A673 (cell line): ENCODE data around the gene TCF7L1. TPM values are rescaled to one million over a fixed set of nuclear protein-coding genes. Genes with fewer than 3 reads are reported as not detected.
A peak's percentile ranks its signal among the peaks of the same experiment; 100 is the strongest.

Experiments
- BruUV-seq: library from RNA; stranded (reverse); fragments of 400-500 nt; replicated peaks from 2 replicates; lab custom pipeline; 2021; lab: Mats Ljungman, UMichigan
- CTCF ChIA-PET: fragments of 300-600 bp; sonication (Branson Sonifier 250); formaldehyde crosslinking; loops from one replicate; lab custom pipeline; 2022; ENCODE audit warnings: antibody characterized with exemption; lab: Charles Lee
- POLR2A ChIA-PET: fragments of 300-600 bp; sonication (Branson Sonifier 250); formaldehyde crosslinking; loops from one replicate; lab custom pipeline; 2022; ENCODE audit warnings: antibody characterized with exemption; ENCODE audit not compliant: low non-redundant PET; lab: Charles Lee
- DNase-seq: peaks from one replicate; pipeline ENCODE4 v3.0.0-alpha.2; 2015; ENCODE audit warnings: low spot score
- H3K27ac ChIP-seq: fragments of 200-600 bp; sonication (generic); 2 replicates; pipeline ENCODE4 v1.5.1; 2016; ENCODE audit warnings: mixed run types, low read depth, mild to moderate bottlenecking, mixed read lengths, antibody characterized with exemption, low read length; ENCODE audit not compliant: poor library complexity, severe bottlenecking
- H3K27me3 ChIP-seq: fragments of 200-600 bp; sonication (generic); replicated peaks from 2 replicates; pipeline ENCODE4 v1.6.1; 2017; ENCODE audit warnings: mixed run types, low read depth, mild to moderate bottlenecking, mixed read lengths, antibody characterized with exemption, low read length; ENCODE audit not compliant: insufficient read depth, poor library complexity
- H3K36me3 ChIP-seq: fragments of 200-600 bp; sonication (generic); 2 replicates; pipeline ENCODE4 v1.6.1; 2016; ENCODE audit warnings: mixed run types, mild to moderate bottlenecking, mixed read lengths, antibody characterized with exemption, low read length; ENCODE audit not compliant: insufficient read depth, poor library complexity, severe bottlenecking
- H3K4me1 ChIP-seq: fragments of 200-600 bp; sonication (generic); 2 replicates; pipeline ENCODE4 v1.6.1; 2017; ENCODE audit warnings: mixed run types, mild to moderate bottlenecking, mixed read lengths, antibody characterized with exemption, low read length; ENCODE audit not compliant: insufficient read depth, poor library complexity, severe bottlenecking
- H3K4me3 ChIP-seq: fragments of 200-600 bp; sonication (generic); 2 replicates; pipeline ENCODE4 v1.5.1; 2016; ENCODE audit warnings: low read depth, mixed run types, mild to moderate bottlenecking, mixed read lengths, low read length; ENCODE audit not compliant: poor library complexity, severe bottlenecking
- H3K9me3 ChIP-seq: fragments of 200-600 bp; sonication (generic); 2 replicates; pipeline ENCODE4 v1.6.1; 2016; ENCODE audit warnings: mixed run types, low read depth, mild to moderate bottlenecking, mixed read lengths, antibody characterized with exemption, low read length; ENCODE audit not compliant: poor library complexity, severe bottlenecking
- CTCF ChIP-seq: fragments of 300-800, 200-600 bp; sonication (generic); conservative IDR thresholded peaks from 2 replicates; pipeline ENCODE4 v1.5.1; 2017; ENCODE audit warnings: low read depth, mild to moderate bottlenecking, antibody characterized with exemption, low read length, moderate library complexity, mixed read lengths
- EZH2 ChIP-seq: fragments of 200-600 bp; sonication (generic); IDR thresholded peaks from 2 replicates; pipeline ENCODE4 v1.6.1; 2017; ENCODE audit warnings: borderline replicate concordance, low read depth, mild to moderate bottlenecking, mixed read lengths, antibody characterized with exemption, low read length; ENCODE audit not compliant: poor library complexity, severe bottlenecking
- intact Hi-C: fragments of 100-400 bp; cut with micrococcal nuclease; formaldehyde crosslinking; loops from one replicate; pipeline ENCODE4 v1.10.0; 2022; ENCODE audit not compliant: unreplicated experiment
- total RNA-seq: library from RNA; stranded (reverse); gene quantifications from 2 replicates; pipeline ENCODE4 v1.2.3, GENCODE V29; 2021

Gene TCF7L1
- total RNA-seq, 1 experiment from 2014 or later: 21.9 TPM

GRCh38 chr2:85245891-85246290 lies 112.7 kb downstream of the TCF7L1 start:
- Histone ChIP-seq H3K27me3 (no peaks in the 10 kb centered on the region), H3K4me3 (no peak overlapping the region), H3K4me1 (peaks cover 88% of the 10 kb centered on the region), H3K9me3 (no peaks in the 10 kb centered on the region), H3K27ac (peak overlapping the region; percentile 70), H3K36me3 (no peaks in the 10 kb centered on the region)
- intact Hi-C loops: no loop called here
- ChIA-PET POLR2A (interaction anchor here (0.5 kb wide), 1 partner anchor 31 kb away, joined by 12 read pairs; no protein-coding TSS in a partner anchor), CTCF (interaction anchor here (1.4 kb wide), 1 partner anchor 21 kb away, joined by 3 read pairs; no protein-coding TSS in a partner anchor)
- no peak for TF ChIP-seq CTCF
- no peak for TF ChIP-seq EZH2
- BruUV-seq: no TSS peak
- no peak for DNase-seq

GRCh38 chr2:85246348-85246747 lies 113.2 kb downstream of the TCF7L1 start:
- H3K36me3 ChIP-seq: no peaks in the 10 kb centered on the region
- no peak for TF ChIP-seq CTCF
- TF ChIP-seq EZH2: no peak
- POLR2A ChIA-PET: interaction anchor here (0.5 kb wide), 1 partner anchor 31 kb away, joined by 12 read pairs; no protein-coding TSS in a partner anchor
- H3K4me1 ChIP-seq: peaks cover 84% of the 10 kb centered on the region
- H3K4me3 ChIP-seq: no peak overlapping the region
- BruUV-seq: no TSS peak
- H3K27ac ChIP-seq: peak overlapping the region; percentile 70
- DNase-seq: peak; percentile 84
- H3K27me3 ChIP-seq: no peaks in the 10 kb centered on the region
- no peaks in the 10 kb centered on the region for H3K9me3 ChIP-seq
- CTCF ChIA-PET: interaction anchor here (0.6 to 1.4 kb wide), 2 partner anchors 20 to 66 kb away, joined by 3 read pairs; no protein-coding TSS in a partner anchor
- intact Hi-C loops: no loop called here

- Histone ChIP-seq H3K9me3 (no peaks in the 10 kb centered on the region), H3K36me3 (no peaks in the 10 kb centered on the region), H3K27ac (peak overlapping the region; percentile 70), H3K4me3 (no peak overlapping the region), H3K4me1 (peaks cover 77% of the 10 kb centered on the region), H3K27me3 (no peaks in the 10 kb centered on the region)
- intact Hi-C loops: no loop called here
- ChIA-PET POLR2A (interaction anchor here (0.6 kb wide), 1 partner anchor 144 kb away, joined by 4 read pairs; no protein-coding TSS in a partner anchor), CTCF (interaction anchor here (1.5 kb wide), 1 partner anchor 115 kb away, joined by 5 read pairs; no protein-coding TSS in a partner anchor)
- BruUV-seq: no TSS peak
- no peak for TF ChIP-seq EZH2
- TF ChIP-seq CTCF: 0 out of 2 replicates have a peak, but pooled peaks have one; percentile 14
- peak; percentile 55 for DNase-seq
Observed at GRCh38 chr2:85247610-85248009, 114.4 kb downstream of the TCF7L1 start.
